HCEC 1CT (cell line): ENCODE measurements around the gene ULBP3.
"Not testable (repeated sequence)": the region's sequence is repeated elsewhere in the genome, so short reads cannot be mapped to it uniquely, and the experiment has no call there.

ENCODE experiments used
- DNase-seq: peaks from one replicate; pipeline ENCODE4 v3.0.0-alpha.2; 2017

ULBP3 gene

GRCh38 chr6:150014623-150015280, 54.2 kb downstream of the ULBP3 start:
- DNase-seq = not testable (repeated sequence)

- DNase-seq = not testable (repeated sequence)
These were observed 54.9 kb downstream of the ULBP3 start for GRCh38 chr6:150013785-150014622.

GRCh38 chr6:150012846-150013784, 55.8 kb downstream of the ULBP3 start:
- not testable (repeated sequence) for DNase-seq
